ENCODE data around the gene TOR3A. TPM values are rescaled to one million over a fixed set of nuclear protein-coding genes. Genes with fewer than 3 reads are reported as not detected.

Gene TOR3A
- total and polyA plus RNA-seq, 10 of the 15 experiments (the other 5 are each of a cell fraction or from before 2014, with no cell fraction given): 8.6 to 87.9 (median 46.3) TPM

GRCh38 chr1:179090522-179090921 lies 8.7 kb downstream of the TOR3A start:
- no peak overlapping the region for H3K4me3 ChIP-seq
- peaks cover 14% of the 10 kb centered on the region for H3K79me2 ChIP-seq (ENCODE audit: control insufficient read depth, insufficient read depth, low read length)
- 90% methylated on average over 8 of the region's 8 CpGs for WGBS (ENCODE audit: insufficient coverage, insufficient replicate concordance, low lambda C conversion rate, missing lambda C conversion rate)
- TF ChIP-seq STAT3 (IDR thresholded peaks at IDR 0.05; ENCODE audit: low read depth, low read length) (no peak), NR2C2 (IDR thresholded peaks at IDR 0.05; ENCODE audit: borderline replicate concordance, control insufficient read depth, insufficient read length, low read depth) (no peak), SP1 (IDR thresholded peaks at IDR 0.05; ENCODE audit: low read depth, low read length) (no peak), E2F4 (IDR thresholded peaks at IDR 0.05; ENCODE audit: low read depth, low read length) (no peak), SMAD1 (IDR thresholded peaks at IDR 0.05; ENCODE audit: low read depth, partially characterized antibody) (no peak), HDGF (IDR thresholded peaks at IDR 0.05) (no peak), ESRRA (IDR thresholded peaks at IDR 0.05; ENCODE audit: low read length) (no peak), KAT2A (conservative IDR thresholded peaks at IDR 0.05; ENCODE audit: control insufficient read depth, low read depth, low read length) (no peak), E4F1 (IDR thresholded peaks at IDR 0.05; ENCODE audit: borderline replicate concordance, partially characterized antibody) (no peak), MYC (IDR thresholded peaks at IDR 0.05; ENCODE audit: insufficient read depth, insufficient read length, insufficient replicate concordance, low read length, severe bottlenecking) (no peak), SMC3 (IDR thresholded peaks at IDR 0.05; ENCODE audit: borderline replicate concordance, low read length) (no peak), NRF1 (conservative IDR thresholded peaks at IDR 0.05; ENCODE audit: low read depth, low read length) (no peak), CHD2 (IDR thresholded peaks at IDR 0.05; ENCODE audit: borderline replicate concordance, low read depth, low read length) (no peak), ETV6 (conservative IDR thresholded peaks at IDR 0.05 in 1 of 2, IDR thresholded peaks at IDR 0.05 in 1 of 2; ENCODE audit: borderline replicate concordance in 1 of 2, low read depth in 1 of 2) (no peak), JUND (IDR thresholded peaks at IDR 0.05; ENCODE audit: low read depth, low read length) (no peak), ZSCAN29 (IDR thresholded peaks at IDR 0.05) (no peak)
- peaks cover 19% of the 10 kb centered on the region for H3K4me1 ChIP-seq (ENCODE audit: control insufficient read depth, insufficient read depth, low read length)
- H3K4me2 ChIP-seq (ENCODE audit: control insufficient read depth, insufficient read depth): no peak overlapping the region
- POLR2A ChIA-PET: interaction anchor here (0.6 kb wide), 1 partner anchor 135 kb away, joined by 6 read pairs; no protein-coding TSS in a partner anchor
- H3K36me3 ChIP-seq (ENCODE audit: control insufficient read depth in 2 of 2, insufficient read depth in 2 of 2, low read length in 1 of 2): peaks cover 28 to 38% of the 10 kb centered on the region in 2 experiments
- DNase-seq (ENCODE audit: low read depth, low spot score) (no peak), FAIRE-seq (no peak), ATAC-seq (no peak)
- H4K20me1 ChIP-seq (ENCODE audit: control insufficient read depth, insufficient read depth): no peaks in the 10 kb centered on the region
- intact Hi-C loops (cut with micrococcal nuclease; ENCODE audit: unreplicated experiment): no loop called here
- BruUV-seq (replicated peaks): no TSS peak
- no peak overlapping the region for H3K27ac ChIP-seq (ENCODE audit: control insufficient read depth, insufficient read depth)
- in situ Hi-C loops (cut with MboI): loop anchor here (25.0 kb wide), 1 partner anchor 722 kb away; no protein-coding TSS in a partner anchor
- no peaks in the 10 kb centered on the region for H3K9me3 ChIP-seq (replicated peaks; ENCODE audit: control insufficient read depth, insufficient read depth, low read length)
- SMC1A ChIA-PET (ENCODE audit: uncharacterized antibody, unreplicated experiment): interaction anchor here (1.4 kb wide), 1 partner anchor 10 kb away, joined by 3 read pairs; no protein-coding TSS in a partner anchor
- CTCF ChIA-PET: interaction anchor here (0.9 kb wide), 1 partner anchor 30 kb away, joined by 3 read pairs; no protein-coding TSS in a partner anchor
- H2AFZ ChIP-seq (ENCODE audit: control insufficient read depth, low read depth, low read length): no peak overlapping the region
- H3K9ac ChIP-seq (ENCODE audit: control insufficient read depth, insufficient read depth, low read length): no peak overlapping the region
- RAD21 ChIA-PET (ENCODE audit: unreplicated experiment): interaction anchor here (1.2 kb wide), 1 partner anchor 280 kb away, joined by 3 read pairs; no protein-coding TSS in a partner anchor
- no peaks in the 10 kb centered on the region for H3K27me3 ChIP-seq (replicated peaks in 1 of 2; ENCODE audit: control insufficient read depth in 2 of 2, insufficient read depth in 2 of 2, low read length in 1 of 2)
